RPMI8226 (cell line): ENCODE measurements around the gene TFRC.
"Not testable (repeated sequence)": the region's sequence is repeated elsewhere in the genome, so short reads cannot be mapped to it uniquely, and the experiment has no call there.

Experiments
- DNase-seq: peaks from one replicate; pipeline ENCODE4 v3.0.0-alpha.2; 2015

The TFRC gene

GRCh38 chr3:196081002-196081833 lies 672 bp downstream of the TFRC start:
- peak; percentile 79 for DNase-seq

GRCh38 chr3:196080101-196080846 lies 1.6 kb downstream of the TFRC start:
- DNase-seq: not testable (repeated sequence)

GRCh38 chr3:196079682-196080081 lies 2.2 kb downstream of the TFRC start:
- no peak for DNase-seq

GRCh38 chr3:196075013-196075412 lies 6.9 kb downstream of the TFRC start:
- DNase-seq: no peak

- peak; percentile 75 for DNase-seq
These were observed 8.6 kb downstream of the TFRC start for GRCh38 chr3:196073255-196073753.

- DNase-seq: no peak
These were observed 9.6 kb downstream of the TFRC start for GRCh38 chr3:196072313-196072712.

- not testable (repeated sequence) for DNase-seq
These were observed 13.1 kb downstream of the TFRC start for GRCh38 chr3:196068812-196069211.

- no peak for DNase-seq
These were observed 14.5 kb downstream of the TFRC start for GRCh38 chr3:196067439-196067838.

GRCh38 chr3:196063971-196064370 lies 17.9 kb downstream of the TFRC start:
- no peak for DNase-seq

GRCh38 chr3:196063456-196063855 lies 18.4 kb downstream of the TFRC start:
- DNase-seq: no peak

- no peak for DNase-seq
These were observed 18.8 kb downstream of the TFRC start for GRCh38 chr3:196063049-196063448.

GRCh38 chr3:196060834-196061233 lies 21.1 kb downstream of the TFRC start:
- DNase-seq: no peak

- DNase-seq: no peak
These were observed 24.0 kb downstream of the TFRC start for GRCh38 chr3:196057760-196058331.

GRCh38 chr3:196056371-196056770 lies 25.5 kb downstream of the TFRC start:
- DNase-seq: not testable (repeated sequence)

- DNase-seq: no peak
These were observed 26.1 kb downstream of the TFRC start for GRCh38 chr3:196055683-196056270.

GRCh38 chr3:196055240-196055639 lies 26.6 kb downstream of the TFRC start:
- no peak for DNase-seq

- no peak for DNase-seq
These were observed 27.2 kb downstream of the TFRC start for GRCh38 chr3:196054661-196055060.

GRCh38 chr3:196053487-196053886 lies 28.4 kb downstream of the TFRC start:
- no peak for DNase-seq

- DNase-seq: no peak
These were observed 30.4 kb downstream of the TFRC start for GRCh38 chr3:196051282-196052076.

GRCh38 chr3:196050597-196050996 lies 31.3 kb downstream of the TFRC start:
- DNase-seq: no peak

- no peak for DNase-seq
These were observed 32.2 kb downstream of the TFRC start for GRCh38 chr3:196049653-196050052.

- no peak for DNase-seq
These were observed 32.8 kb downstream of the TFRC start for GRCh38 chr3:196048922-196049598.
